SK-N-SH treated with all-trans-retinoic acid at 6 μM for 48 hours (cell line): ENCODE data around the gene SCAP.

Experiments used
- ATAC-seq: fragments of 200-7000 bp; cut with Tn5 transposase; 3 replicates; pipeline ENCODE4 v1.9.1; 2020; ENCODE audit warnings: mild to moderate bottlenecking, moderate library complexity
- ARNTL ChIP-seq: fragments of 450-650 bp; formaldehyde crosslinking; IDR thresholded peaks from 2 replicates; pipeline ENCODE4 v1.5.0; 2020; ENCODE audit warnings: low read depth, mild to moderate bottlenecking, moderate library complexity, borderline replicate concordance
- BACH2 ChIP-seq: fragments of 250-450 bp; sonication (Bioruptor Pico); IDR thresholded peaks from 2 replicates; pipeline ENCODE4 v1.9.0; 2021; ENCODE audit warnings: mild to moderate bottlenecking, borderline replicate concordance
- CREB5 ChIP-seq: fragments of 250-450 bp; sonication (Bioruptor Pico); IDR thresholded peaks from 2 replicates; pipeline ENCODE4 v1.5.1; 2020; ENCODE audit warnings: low read depth, mild to moderate bottlenecking, moderate library complexity
- CSDC2 ChIP-seq: fragments of 250-450 bp; sonication (Bioruptor Pico); IDR thresholded peaks from 2 replicates; pipeline ENCODE4 v1.5.0; 2020; ENCODE audit warnings: mild to moderate bottlenecking, moderate library complexity
- CSRNP3 ChIP-seq: fragments of 250-450 bp; sonication (Bioruptor Pico); IDR thresholded peaks from 2 replicates; pipeline ENCODE4 v1.5.1; 2021; ENCODE audit warnings: mild to moderate bottlenecking, moderate library complexity
- ESRRG ChIP-seq: fragments of 250-450 bp; sonication (Bioruptor Pico); IDR thresholded peaks from 2 replicates; pipeline ENCODE4 v1.6.1; 2021; ENCODE audit warnings: mild to moderate bottlenecking
- GLIS3 ChIP-seq: fragments of 250-450 bp; sonication (Bioruptor Pico); IDR thresholded peaks from 2 replicates; pipeline ENCODE4 v1.5.0; 2020; ENCODE audit warnings: mild to moderate bottlenecking, moderate library complexity
- ISL1 ChIP-seq: fragments of 250-450 bp; sonication (Bioruptor Pico); IDR thresholded peaks from 2 replicates; pipeline ENCODE4 v2.1.2; 2022; ENCODE audit warnings: mild to moderate bottlenecking, moderate library complexity
- OSR1 ChIP-seq: fragments of 250-450 bp; sonication (Bioruptor Pico); IDR thresholded peaks from 2 replicates; pipeline ENCODE4 v1.8.0; 2022; ENCODE audit warnings: moderate library complexity, mild to moderate bottlenecking, inconsistent platforms
- PATZ1 ChIP-seq: fragments of 250-450 bp; sonication (Bioruptor Pico); IDR thresholded peaks from 2 replicates; pipeline ENCODE4 v1.8.0; 2020; ENCODE audit warnings: mild to moderate bottlenecking, moderate library complexity, borderline replicate concordance
- POU6F1 ChIP-seq: fragments of 250-450 bp; sonication (Bioruptor Pico); IDR thresholded peaks from 2 replicates; pipeline ENCODE4 v1.8.0; 2021; ENCODE audit warnings: low read depth, mild to moderate bottlenecking, moderate library complexity, borderline replicate concordance
- PPARA ChIP-seq: fragments of 250-450 bp; sonication (Bioruptor Pico); IDR thresholded peaks from 2 replicates; pipeline ENCODE4 v1.5.0; 2020; ENCODE audit warnings: mild to moderate bottlenecking, borderline replicate concordance
- RARB ChIP-seq: fragments of 250-450 bp; sonication (Bioruptor Pico); IDR thresholded peaks from 2 replicates; pipeline ENCODE4 v1.8.0; 2021; ENCODE audit warnings: mild to moderate bottlenecking, moderate library complexity
- SNAI2 ChIP-seq: fragments of 250-450 bp; sonication (Bioruptor Pico); IDR thresholded peaks from 2 replicates; pipeline ENCODE4 v1.5.0; 2020; ENCODE audit warnings: mild to moderate bottlenecking, moderate library complexity
- TCF4 ChIP-seq: fragments of 250-450 bp; sonication (Bioruptor Pico); IDR thresholded peaks from 2 replicates; pipeline ENCODE4 v1.8.0; 2021; ENCODE audit warnings: mild to moderate bottlenecking, moderate library complexity, borderline replicate concordance
- TOX ChIP-seq: fragments of 250-450 bp; sonication (Bioruptor Pico); IDR thresholded peaks from 2 replicates; pipeline ENCODE4 v1.8.0; 2021; ENCODE audit warnings: mild to moderate bottlenecking, moderate library complexity, borderline replicate concordance
- TSHZ2 ChIP-seq: fragments of 250-450 bp; sonication (Bioruptor Pico); IDR thresholded peaks from 2 replicates; pipeline ENCODE4 v1.5.0; 2020; ENCODE audit warnings: mild to moderate bottlenecking, moderate library complexity
- ZC3H10 ChIP-seq: fragments of 250-450 bp; sonication (Bioruptor Pico); IDR thresholded peaks from 2 replicates; pipeline ENCODE4 v1.5.1; 2021; ENCODE audit warnings: mild to moderate bottlenecking, moderate library complexity
- ZFP3 ChIP-seq: fragments of 250-450 bp; sonication (Bioruptor Pico); IDR thresholded peaks from 2 replicates; pipeline ENCODE4 v1.5.0; 2020; ENCODE audit warnings: mild to moderate bottlenecking, moderate library complexity
- ZFP30 ChIP-seq: fragments of 450-650 bp; formaldehyde crosslinking; IDR thresholded peaks from 2 replicates; pipeline ENCODE4 v1.5.0; 2022; ENCODE audit warnings: mild to moderate bottlenecking, moderate library complexity
- ZNF565 ChIP-seq: fragments of 450-650 bp; formaldehyde crosslinking; conservative IDR thresholded peaks from 2 replicates; pipeline ENCODE4 v1.5.0; 2020; ENCODE audit warnings: low read depth, mild to moderate bottlenecking, moderate library complexity
- ZNF70 ChIP-seq: fragments of 450-650 bp; formaldehyde crosslinking; IDR thresholded peaks from 2 replicates; pipeline ENCODE4 v1.5.0; 2020; ENCODE audit warnings: mild to moderate bottlenecking, moderate library complexity

Gene SCAP

GRCh38 chr3:47385007-47385406 lies 90.7 kb downstream of the SCAP start:
- no peak for ATAC-seq
- TF ChIP-seq ZFP30 (CRISPR knock-in tag) (no peak), TCF4 (no peak), CSDC2 (CRISPR knock-in tag) (no peak), ZC3H10 (CRISPR knock-in tag) (no peak), OSR1 (no peak), TOX (CRISPR knock-in tag) (no peak), ARNTL (no peak), ZNF70 (CRISPR knock-in tag) (no peak), CSRNP3 (CRISPR knock-in tag) (no peak), TSHZ2 (CRISPR knock-in tag) (no peak)

GRCh38 chr3:47384425-47384824 lies 91.3 kb downstream of the SCAP start:
- no peak for ATAC-seq
- TF ChIP-seq ZNF70 (CRISPR knock-in tag) = no peak
- 0 out of 2 replicates have a peak, but pooled peaks have one; percentile 52 for TF ChIP-seq ZFP3

- TF ChIP-seq PATZ1 (CRISPR knock-in tag) (no peak), ISL1 (CRISPR knock-in tag) (no peak), TOX (CRISPR knock-in tag) (no peak), POU6F1 (CRISPR knock-in tag) (no peak), TSHZ2 (CRISPR knock-in tag) (no peak), RARB (CRISPR knock-in tag) (no peak), ESRRG (CRISPR knock-in tag) (no peak), ZC3H10 (CRISPR knock-in tag) (no peak), ARNTL (no peak), ZFP3 (no peak), ZFP30 (CRISPR knock-in tag) (no peak), GLIS3 (CRISPR knock-in tag) (no peak), TCF4 (no peak), OSR1 (no peak), PPARA (no peak), CREB5 (CRISPR knock-in tag) (no peak), ZNF565 (CRISPR knock-in tag) (no peak), SNAI2 (CRISPR knock-in tag) (no peak), BACH2 (CRISPR knock-in tag) (no peak)
- TF ChIP-seq, all 23 proteins: peak for 0
- peak; percentile 89 for ATAC-seq
Measured at GRCh38 chr3:47381317-47382157, 94.2 kb downstream of the SCAP start.
